NCI-H526 (cell line): ENCODE measurements around the gene DDO.
A peak's percentile ranks its signal among the peaks of the same experiment; 100 is the strongest.
"Not testable (repeated sequence)": the region's sequence is repeated elsewhere in the genome, so short reads cannot be mapped to it uniquely, and the experiment has no call there.

Source experiments
- DNase-seq, 2 experiments: peaks; one replicate each; lab custom pipeline; 2025; lab: John Stamatoyannopoulos, UW

The DDO gene

DNA sequence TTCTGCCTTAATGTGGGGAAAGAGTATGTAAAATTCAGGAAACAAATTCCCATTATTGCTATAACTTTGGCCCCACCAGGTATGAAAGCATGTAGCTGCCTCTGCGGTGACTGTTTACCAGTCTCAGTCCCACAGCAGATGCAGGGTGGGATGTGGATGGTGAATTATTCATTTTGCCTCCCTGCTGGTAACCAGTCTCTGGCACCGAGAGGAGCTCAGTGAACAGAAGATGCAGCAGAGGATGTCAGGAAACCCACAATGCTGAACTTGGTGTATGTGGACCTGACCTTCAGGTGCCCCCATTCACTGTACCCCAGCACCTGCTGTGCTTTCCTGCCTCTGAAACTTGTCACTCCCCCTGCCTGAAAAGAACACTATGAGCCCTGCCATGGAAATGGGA, 48.4 kb downstream of the DDO start:
- peak in 1 of 2 experiments; percentile 36 for DNase-seq

DNA sequence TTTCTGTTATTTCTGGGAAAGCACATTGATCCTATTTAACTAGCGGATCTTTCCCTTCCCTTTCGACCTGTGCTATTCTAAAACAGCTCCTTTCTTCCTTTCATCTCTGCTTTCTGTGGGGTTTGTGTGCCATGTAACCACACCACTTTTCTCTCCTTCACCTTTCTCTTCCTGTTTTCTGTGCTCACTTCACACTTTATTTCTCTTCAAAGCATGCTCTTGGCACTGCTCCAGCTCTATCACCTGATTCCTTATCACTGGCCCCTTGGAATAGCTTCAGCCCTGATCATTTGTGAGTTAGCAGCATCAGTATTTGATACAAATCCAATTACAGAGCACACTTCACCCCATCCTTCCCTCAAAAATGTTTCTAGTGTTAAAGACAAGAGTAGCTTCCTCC, 49.1 kb downstream of the DDO start:
- DNase-seq = peak in 1 of 2 experiments; percentile 13

DNA sequence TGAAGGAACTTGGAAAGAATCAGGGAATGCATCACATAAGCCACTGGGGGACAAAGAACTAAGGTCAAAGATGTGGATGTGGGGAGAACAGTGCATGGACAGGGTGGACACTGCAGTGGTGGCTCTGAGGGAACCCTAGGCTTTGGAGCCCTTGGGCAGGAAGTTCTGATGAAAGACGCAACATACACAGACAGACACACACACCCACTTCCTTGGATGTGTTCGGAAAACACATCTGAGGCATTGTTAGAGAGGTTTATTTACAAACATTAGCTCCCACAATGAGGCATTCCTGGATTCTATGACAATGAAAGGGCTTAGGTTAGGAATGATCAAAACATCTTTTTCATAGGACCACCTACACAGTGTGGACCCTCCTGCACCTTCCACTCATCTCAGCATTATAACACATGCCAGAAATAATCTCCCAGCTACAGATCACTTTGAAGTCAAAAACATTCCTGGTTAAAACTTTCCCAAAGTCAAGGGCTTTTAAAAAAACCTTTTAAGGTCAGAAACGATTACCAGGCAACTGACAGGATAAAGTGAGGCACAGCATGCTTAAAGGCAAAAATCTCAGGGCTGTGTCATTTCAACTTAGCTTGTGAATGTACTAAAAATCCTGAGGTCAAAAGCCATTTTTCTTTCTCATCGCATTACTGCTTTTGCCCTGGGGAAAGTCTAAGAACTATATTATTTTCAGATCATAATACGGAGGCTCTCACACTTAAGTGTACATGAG, 50.8 kb downstream of the DDO start:
- DNase-seq = no peak

- DNase-seq = no peak
Observed at GRCh38 chr6:110363748-110364147, 51.6 kb downstream of the DDO start.

DNA sequence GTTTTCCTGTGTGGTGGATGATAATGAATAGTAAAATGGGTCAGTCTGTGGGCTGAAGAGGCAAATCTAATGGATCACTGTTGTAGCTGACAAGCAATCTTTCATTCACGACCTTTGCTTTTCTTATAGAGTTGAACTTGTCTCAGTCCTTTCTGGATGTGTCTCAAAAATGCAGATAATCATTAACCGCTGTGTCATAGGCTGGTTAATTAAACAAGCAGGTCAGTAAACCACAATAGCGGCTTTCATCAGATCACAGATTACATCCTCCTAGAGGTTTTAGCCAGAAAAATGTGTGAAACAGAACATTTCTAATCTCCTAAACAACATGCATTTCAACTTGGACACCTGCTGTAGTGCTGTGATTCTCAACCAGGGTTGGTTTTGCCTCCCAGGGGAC, 54.7 kb downstream of the DDO start:
- peak; percentile 84 to 89 for DNase-seq

GRCh38 chr6:110359556-110359955, 55.8 kb downstream of the DDO start:
- DNase-seq = peak; percentile 59 to 61

GRCh38 chr6:110358553-110359160, 56.7 kb downstream of the DDO start:
- DNase-seq = peak; percentile 65 to 69

GRCh38 chr6:110357664-110358552, 57.5 kb downstream of the DDO start, which contains the start of gene METTL24:
TSS of gene METTL24 (minus strand) at chr6:110358349. CDS start at chr6:110358272, 77 bp downstream.
- DNase-seq = peak; percentile 52 to 81

GRCh38 chr6:110357298-110357663, 58.1 kb downstream of the DDO start:
- peak; percentile 69 to 83 for DNase-seq

DNA sequence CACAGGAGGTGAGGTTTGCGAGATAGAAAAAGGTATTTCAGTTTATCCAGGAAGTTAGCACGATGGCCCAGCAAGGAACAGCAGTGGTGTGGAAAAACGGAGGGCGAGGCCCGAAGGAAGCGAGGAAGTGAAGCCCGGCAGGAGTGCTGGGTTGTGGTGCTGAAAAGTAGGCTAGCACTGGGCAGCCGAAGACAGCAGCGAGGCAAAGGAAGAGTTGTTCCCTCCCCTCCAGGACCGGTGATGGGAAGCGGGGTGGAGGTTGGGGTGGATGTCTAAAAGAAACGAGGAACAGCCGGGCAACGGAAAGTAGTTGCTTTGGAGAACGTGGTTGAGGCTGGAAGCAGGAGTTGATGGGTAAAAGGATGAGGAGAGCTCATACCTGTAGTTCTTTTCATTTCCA, 58.6 kb downstream of the DDO start:
- DNase-seq = peak; percentile 69 to 83

DNA sequence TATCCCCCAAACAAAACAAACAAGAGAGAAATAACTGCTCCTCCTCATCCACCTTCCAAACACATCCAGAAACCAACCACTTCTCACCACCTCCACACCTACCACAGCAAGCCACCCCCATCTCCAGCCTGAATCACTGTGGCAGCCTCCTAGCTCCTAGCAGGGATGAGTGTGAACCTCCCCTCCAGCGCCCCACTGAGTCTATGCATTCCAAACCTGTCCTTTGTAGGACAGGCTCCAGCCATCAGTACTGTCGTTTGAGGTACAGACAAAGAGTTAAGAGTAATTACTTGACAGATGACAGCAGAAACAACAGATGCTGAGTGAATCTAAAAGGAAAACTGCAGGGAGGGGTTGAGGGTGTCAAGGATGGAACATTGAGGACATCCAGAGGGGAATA, 59.6 kb downstream of the DDO start:
- DNase-seq = peak; percentile 74 to 83

DNA sequence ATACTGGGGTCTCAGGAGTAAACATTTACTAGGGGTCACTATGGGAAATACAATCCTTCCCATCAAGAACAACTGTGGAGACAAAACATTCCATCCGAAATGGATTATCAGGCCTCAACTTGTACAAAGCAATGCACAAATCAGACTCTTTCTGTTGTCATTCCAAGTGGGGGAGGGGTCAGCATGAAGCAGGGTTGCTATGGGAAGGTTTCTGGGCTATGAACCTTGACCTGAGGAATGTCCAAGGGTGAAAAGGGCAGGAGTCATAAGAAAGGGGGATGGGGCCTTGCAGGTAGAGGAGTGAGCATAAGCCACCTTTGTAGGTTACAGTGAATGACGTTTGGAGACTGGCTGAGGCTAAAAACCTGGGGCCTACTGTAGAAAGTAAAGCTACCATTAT, 60.4 kb downstream of the DDO start:
- DNase-seq = peak; percentile 50 to 74

DNA sequence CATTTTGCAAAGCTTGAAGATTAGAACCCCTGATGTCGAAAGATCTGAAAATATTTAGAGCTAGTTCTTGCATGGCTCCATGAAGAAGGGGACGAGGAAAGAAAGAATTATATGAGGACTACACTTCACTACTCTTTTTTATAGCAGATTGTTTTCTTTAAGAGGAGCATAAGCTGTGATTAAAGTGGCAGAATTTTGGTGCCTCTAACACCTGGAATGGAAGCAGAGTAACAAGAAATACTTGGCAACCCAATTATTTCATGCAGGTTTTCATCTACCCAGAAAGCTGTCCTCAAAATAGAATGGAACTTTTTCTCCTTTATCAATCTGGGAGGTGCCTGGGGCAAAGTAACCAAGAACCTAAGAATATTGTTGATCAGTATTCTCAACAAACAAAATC, 61.2 kb downstream of the DDO start:
- peak in 1 of 2 experiments; percentile 39 for DNase-seq

DNA sequence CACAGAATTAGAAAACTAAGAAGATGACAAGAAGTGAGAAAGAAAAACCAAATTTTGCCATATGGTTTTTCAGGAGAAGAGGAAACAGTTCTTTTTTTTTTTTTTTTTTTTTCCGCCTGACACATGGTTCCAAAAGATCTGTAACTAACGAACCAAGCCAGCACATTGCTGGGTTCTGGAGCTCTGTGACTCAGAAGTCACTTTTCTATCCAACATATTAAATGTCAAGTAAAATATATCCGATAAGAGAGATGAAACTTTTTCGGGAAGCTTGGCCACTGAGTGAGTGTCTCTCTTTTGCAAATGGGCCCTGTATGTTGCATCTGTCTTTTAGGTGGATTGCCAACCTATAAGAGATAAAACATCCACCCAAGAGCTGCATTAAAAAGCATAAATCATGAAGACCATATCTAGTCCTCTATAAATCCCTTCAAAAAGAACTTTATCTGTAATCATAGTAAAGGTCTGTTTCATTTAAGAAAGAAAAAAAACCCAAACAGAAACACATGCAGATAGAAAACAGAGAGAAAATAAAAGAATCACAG, 61.8 kb downstream of the DDO start:
- DNase-seq = peak; percentile 16 to 32

DNA sequence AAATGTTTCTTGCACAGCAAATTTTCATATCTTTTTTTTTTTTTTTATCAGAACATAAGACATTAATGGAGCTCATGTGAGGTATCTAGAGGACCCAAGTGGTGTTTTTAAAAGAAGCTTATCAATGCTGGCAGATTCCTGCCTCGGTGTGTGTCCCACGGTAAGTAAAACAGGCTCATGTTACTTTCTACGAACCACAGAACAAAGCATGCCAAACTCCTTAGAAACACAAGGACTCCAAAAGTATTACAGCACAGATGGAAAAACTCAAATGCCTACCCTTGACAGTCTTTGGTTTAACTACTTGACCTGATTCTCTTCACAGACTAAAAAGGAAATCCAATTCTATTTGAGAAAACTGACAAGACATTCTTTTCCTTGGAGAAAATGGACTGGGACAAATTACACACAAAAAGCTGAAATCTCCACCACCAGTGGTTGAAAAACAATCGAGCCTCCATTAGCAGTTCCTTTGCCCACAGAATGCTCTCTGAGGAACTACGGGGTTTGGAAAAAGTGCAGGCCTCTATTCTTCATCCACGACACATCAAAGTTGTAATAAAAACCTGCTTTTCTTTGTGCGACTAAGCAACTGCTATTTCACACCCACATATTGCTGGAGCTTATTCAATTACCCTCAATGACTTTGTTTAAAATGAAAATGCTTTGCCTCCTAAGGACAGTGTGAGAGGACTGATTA, 62.7 kb downstream of the DDO start:
- DNase-seq = peak; percentile 11 to 44

DNA sequence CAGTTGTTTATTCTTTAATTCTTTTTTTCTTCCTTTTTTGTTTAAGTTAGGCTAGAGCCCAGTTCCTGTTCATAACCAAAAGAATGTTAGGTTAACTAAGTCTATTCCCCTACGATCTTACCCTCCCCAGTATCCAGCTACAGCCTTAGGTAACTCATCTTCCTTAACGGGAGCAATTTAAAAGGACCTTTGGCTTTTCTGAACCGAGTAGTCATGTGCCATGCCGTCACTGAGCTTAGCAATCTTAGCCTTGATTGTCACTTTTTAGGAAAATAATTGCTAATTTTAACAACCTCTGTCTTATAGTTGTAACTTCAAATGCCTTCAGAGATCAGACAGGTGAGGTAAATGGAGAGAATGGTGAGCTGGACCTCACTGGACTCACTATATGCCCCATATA, 63.4 kb downstream of the DDO start:
- peak in 1 of 2 experiments; percentile 28 for DNase-seq

- no peak for DNase-seq
Observed at GRCh38 chr6:110351546-110351945, 63.8 kb downstream of the DDO start.

DNA sequence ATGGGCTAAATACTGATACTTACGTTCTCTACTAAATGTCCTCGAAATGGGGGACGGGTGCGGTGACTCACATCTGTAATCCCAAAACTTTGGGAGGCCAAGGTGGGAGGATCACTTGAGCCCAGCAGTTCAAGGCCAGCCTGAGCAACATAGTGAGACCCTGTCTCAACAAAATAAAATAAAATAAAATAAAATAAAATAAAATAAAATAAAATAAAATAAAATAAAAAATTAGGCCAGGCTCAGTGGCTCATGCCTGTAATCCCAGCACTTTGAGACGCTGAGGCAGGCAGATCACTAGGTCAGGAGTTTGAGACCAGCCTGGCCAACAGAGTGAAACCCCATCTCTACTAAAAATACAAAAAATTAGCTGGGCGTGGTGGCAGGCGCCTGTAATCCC, 64.8 kb downstream of the DDO start:
- not testable (repeated sequence) for DNase-seq

DNA sequence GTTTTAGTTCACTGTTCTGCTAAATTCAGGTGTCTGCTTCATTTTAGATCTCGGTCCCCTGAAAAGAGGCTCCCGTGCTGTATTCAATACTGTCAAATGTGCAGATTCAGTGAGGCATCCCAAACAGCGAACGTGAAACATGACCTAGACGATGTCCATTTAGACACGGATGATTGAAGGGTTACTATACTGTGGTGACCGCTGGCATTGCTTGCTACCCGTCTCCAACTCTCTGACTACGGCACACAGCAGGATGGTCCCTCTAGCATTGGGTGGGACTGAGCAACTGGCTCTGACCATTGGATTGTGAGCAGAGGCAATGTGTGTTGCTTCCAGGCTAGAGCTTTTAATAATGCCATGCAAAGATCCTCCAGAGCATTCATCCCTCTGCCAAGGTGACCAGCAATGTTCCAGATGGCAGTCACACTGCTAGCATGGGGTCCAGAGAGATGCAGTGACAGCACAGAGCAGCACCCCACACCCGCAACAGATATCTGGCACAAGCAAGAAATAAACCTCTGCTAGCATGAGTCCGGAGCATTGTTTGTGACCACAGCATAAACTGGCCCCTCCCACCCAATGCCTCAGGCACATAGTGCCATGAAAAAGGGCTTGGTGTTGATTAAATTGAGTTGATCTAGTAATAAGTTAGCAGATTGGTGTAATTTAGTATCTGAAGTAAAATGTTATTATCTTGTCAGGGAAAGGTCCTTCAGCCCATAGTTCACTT, 66.2 kb downstream of the DDO start:
- peak; percentile 72 to 77 for DNase-seq

GRCh38 chr6:110345025-110345424, 70.3 kb downstream of the DDO start:
- peak; percentile 94 to 96 for DNase-seq

- peak; percentile 6 to 31 for DNase-seq
Observed at GRCh38 chr6:110342759-110343158, 72.6 kb downstream of the DDO start.
